ENCODE measurements around the gene TOMM40. TPM values are rescaled to one million over a fixed set of nuclear protein-coding genes. Genes with fewer than 3 reads are reported as not detected.

Gene TOMM40
- total and polyA plus RNA-seq, 2 of the 13 experiments (the other 11 are each of a cell fraction or from before 2014, with no cell fraction given) = 72.0 to 110 TPM

DNA sequence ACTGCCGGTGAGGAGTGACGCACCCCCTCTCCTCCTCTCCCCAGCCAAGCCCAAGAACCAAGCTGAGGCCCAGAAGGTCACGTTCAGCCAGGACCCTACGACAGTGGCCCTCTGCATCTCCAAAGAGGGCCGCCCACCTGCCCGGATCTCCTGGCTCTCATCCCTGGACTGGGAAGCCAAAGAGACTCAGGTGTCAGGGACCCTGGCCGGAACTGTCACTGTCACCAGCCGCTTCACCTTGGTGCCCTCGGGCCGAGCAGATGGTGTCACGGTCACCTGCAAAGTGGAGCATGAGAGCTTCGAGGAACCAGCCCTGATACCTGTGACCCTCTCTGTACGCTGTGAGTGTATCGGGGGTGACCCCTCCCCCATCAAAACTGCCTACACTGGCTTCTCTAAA is 19.2 kb upstream of the TOMM40 start (continued):
- TF ChIP-seq, protein P1, sequence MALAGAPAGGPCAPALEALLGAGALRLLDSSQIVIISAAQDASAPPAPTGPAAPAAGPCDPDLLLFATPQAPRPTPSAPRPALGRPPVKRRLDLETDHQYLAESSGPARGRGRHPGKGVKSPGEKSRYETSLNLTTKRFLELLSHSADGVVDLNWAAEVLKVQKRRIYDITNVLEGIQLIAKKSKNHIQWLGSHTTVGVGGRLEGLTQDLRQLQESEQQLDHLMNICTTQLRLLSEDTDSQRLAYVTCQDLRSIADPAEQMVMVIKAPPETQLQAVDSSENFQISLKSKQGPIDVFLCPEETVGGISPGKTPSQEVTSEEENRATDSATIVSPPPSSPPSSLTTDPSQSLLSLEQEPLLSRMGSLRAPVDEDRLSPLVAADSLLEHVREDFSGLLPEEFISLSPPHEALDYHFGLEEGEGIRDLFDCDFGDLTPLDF (CRISPR knock-in tag; IDR thresholded peaks at IDR 0.05) = no peak

DNA sequence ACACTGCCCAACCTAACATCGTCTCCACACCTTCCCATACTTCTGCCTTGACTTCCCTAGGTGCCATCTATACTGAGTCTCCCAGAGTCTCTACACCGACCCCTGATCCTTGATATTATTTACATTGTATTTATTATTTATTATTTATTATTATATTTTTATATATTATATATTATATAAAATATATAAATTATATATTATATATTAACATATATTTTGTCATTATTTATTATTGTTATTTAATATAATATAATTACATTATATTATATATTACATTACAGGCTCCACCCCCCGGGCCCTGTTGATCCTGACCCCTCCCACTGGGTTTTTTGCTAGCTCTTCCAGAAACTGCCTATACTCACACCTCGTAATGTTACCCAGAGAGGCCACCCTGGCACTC is 18.4 kb upstream of the TOMM40 start:
- Histone ChIP-seq H3K9ac (ENCODE audit: insufficient read depth, low read depth, low read length) (no peak overlapping the region), H3K4me2 (ENCODE audit: low read depth, low read length) (no peak overlapping the region), H3K4me3 (replicated peaks in 1 of 3; ENCODE audit: insufficient read depth in 1 of 3, low read depth in 2 of 3, low read length in 3 of 3) (no peak overlapping the region), H3K27me3 (ENCODE audit: control insufficient read depth in 1 of 2, insufficient read depth in 2 of 2, low read length in 2 of 2) (no peaks in the 10 kb centered on the region), H4K20me1 (ENCODE audit: insufficient read depth, low read length) (no peaks in the 10 kb centered on the region), H3K36me3 (replicated peaks in 1 of 2; ENCODE audit: control insufficient read depth in 1 of 2, insufficient read depth in 2 of 2, low read length in 2 of 2) (peaks cover 40 to 63% of the 10 kb centered on the region in 2 experiments), H3K27ac (ENCODE audit: extremely low read length, insufficient read depth, low read length) (no peak overlapping the region), H2AFZ (ENCODE audit: low read length) (no peak overlapping the region), H3K9me3 (ENCODE audit: low read length) (no peaks in the 10 kb centered on the region), H3K79me2 (ENCODE audit: insufficient read depth, low read length) (no peaks in the 10 kb centered on the region), H3K4me1 (ENCODE audit: insufficient read depth, low read length) (peaks cover 37% of the 10 kb centered on the region)
- ATAC-seq (no peak), DNase-seq (ENCODE audit: low spot score) (no peak), FAIRE-seq (no peak)
- intact Hi-C loops (cut with micrococcal nuclease; ENCODE audit: unreplicated experiment) (no loop called here), in situ Hi-C loops (cut with HindIII; ENCODE audit: extremely low pct_ligation_motif_present, low pct_unique_long_range_greater_than_20kb) (no loop called here)
- no TSS peak for BruUV-seq (replicated peaks)
- CTCF ChIA-PET (ENCODE audit: low intra/inter-chr PET ratio, low total read pairs) = no interaction called here
- POLR2A ChIA-PET = interaction anchor here (0.6 kb wide), 1 partner anchor 155 kb away, joined by 3 read pairs; no protein-coding TSS in a partner anchor
- 97% methylated on average over 4 of the region's 4 CpGs for WGBS (ENCODE audit: low lambda C conversion rate)
- TF ChIP-seq STAG1 (CRISPR knock-in tag; IDR thresholded peaks at IDR 0.05) = no peak
- no peak for TF ChIP-seq TCF7 (IDR thresholded peaks at IDR 0.05; ENCODE audit: low read depth)
- TF ChIP-seq, protein P2, sequence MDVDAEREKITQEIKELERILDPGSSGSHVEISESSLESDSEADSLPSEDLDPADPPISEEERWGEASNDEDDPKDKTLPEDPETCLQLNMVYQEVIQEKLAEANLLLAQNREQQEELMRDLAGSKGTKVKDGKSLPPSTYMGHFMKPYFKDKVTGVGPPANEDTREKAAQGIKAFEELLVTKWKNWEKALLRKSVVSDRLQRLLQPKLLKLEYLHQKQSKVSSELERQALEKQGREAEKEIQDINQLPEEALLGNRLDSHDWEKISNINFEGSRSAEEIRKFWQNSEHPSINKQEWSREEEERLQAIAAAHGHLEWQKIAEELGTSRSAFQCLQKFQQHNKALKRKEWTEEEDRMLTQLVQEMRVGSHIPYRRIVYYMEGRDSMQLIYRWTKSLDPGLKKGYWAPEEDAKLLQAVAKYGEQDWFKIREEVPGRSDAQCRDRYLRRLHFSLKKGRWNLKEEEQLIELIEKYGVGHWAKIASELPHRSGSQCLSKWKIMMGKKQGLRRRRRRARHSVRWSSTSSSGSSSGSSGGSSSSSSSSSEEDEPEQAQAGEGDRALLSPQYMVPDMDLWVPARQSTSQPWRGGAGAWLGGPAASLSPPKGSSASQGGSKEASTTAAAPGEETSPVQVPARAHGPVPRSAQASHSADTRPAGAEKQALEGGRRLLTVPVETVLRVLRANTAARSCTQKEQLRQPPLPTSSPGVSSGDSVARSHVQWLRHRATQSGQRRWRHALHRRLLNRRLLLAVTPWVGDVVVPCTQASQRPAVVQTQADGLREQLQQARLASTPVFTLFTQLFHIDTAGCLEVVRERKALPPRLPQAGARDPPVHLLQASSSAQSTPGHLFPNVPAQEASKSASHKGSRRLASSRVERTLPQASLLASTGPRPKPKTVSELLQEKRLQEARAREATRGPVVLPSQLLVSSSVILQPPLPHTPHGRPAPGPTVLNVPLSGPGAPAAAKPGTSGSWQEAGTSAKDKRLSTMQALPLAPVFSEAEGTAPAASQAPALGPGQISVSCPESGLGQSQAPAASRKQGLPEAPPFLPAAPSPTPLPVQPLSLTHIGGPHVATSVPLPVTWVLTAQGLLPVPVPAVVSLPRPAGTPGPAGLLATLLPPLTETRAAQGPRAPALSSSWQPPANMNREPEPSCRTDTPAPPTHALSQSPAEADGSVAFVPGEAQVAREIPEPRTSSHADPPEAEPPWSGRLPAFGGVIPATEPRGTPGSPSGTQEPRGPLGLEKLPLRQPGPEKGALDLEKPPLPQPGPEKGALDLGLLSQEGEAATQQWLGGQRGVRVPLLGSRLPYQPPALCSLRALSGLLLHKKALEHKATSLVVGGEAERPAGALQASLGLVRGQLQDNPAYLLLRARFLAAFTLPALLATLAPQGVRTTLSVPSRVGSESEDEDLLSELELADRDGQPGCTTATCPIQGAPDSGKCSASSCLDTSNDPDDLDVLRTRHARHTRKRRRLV (CRISPR knock-in tag; IDR thresholded peaks at IDR 0.05) = no peak
- TF ChIP-seq CREB1 (IDR thresholded peaks at IDR 0.05) = no peak
- TF ChIP-seq CREB1 (CRISPR knock-in tag; IDR thresholded peaks at IDR 0.05) = no peak
- no peak for TF ChIP-seq MBNL3 (CRISPR knock-in tag; conservative IDR thresholded peaks at IDR 0.05)
- TF ChIP-seq CCDC6 (CRISPR knock-in tag; IDR thresholded peaks at IDR 0.05) = no peak
- TF ChIP-seq CBX5 (CRISPR knock-in tag; IDR thresholded peaks at IDR 0.05; ENCODE audit: borderline replicate concordance) = no peak
- TF ChIP-seq ZKSCAN8 (CRISPR knock-in tag; IDR thresholded peaks at IDR 0.05; ENCODE audit: borderline replicate concordance) = no peak
- no peak for TF ChIP-seq ZNF10 (CRISPR knock-in tag; IDR thresholded peaks at IDR 0.05; ENCODE audit: borderline replicate concordance, low read depth)
- TF ChIP-seq, protein P3, sequence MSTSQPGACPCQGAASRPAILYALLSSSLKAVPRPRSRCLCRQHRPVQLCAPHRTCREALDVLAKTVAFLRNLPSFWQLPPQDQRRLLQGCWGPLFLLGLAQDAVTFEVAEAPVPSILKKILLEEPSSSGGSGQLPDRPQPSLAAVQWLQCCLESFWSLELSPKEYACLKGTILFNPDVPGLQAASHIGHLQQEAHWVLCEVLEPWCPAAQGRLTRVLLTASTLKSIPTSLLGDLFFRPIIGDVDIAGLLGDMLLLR (CRISPR knock-in tag; IDR thresholded peaks at IDR 0.05) = no peak
- no peak for TF ChIP-seq ZNF816 (CRISPR knock-in tag; IDR thresholded peaks at IDR 0.05; ENCODE audit: borderline replicate concordance)
- no peak for TF ChIP-seq ZNF207 (IDR thresholded peaks at IDR 0.05; ENCODE audit: borderline replicate concordance)
- TF ChIP-seq, protein P4, sequence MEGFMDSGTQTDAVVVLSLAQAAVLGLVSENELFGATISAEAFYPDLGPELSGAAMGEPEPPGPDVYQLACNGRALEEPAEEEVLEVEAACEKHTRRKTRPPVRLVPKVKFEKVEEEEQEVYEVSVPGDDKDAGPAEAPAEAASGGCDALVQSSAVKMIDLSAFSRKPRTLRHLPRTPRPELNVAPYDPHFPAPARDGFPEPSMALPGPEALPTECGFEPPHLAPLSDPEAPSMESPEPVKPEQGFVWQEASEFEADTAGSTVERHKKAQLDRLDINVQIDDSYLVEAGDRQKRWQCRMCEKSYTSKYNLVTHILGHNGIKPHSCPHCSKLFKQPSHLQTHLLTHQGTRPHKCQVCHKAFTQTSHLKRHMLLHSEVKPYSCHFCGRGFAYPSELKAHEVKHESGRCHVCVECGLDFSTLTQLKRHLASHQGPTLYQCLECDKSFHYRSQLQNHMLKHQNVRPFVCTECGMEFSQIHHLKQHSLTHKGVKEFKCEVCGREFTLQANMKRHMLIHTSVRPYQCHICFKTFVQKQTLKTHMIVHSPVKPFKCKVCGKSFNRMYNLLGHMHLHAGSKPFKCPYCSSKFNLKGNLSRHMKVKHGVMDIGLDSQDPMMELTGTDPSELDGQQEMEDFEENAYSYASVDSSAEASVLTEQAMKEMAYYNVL (CRISPR knock-in tag; IDR thresholded peaks at IDR 0.05; ENCODE audit: borderline replicate concordance) = no peak
- TF ChIP-seq TP53 (CRISPR knock-in tag; conservative IDR thresholded peaks at IDR 0.05) = no peak

Measured in HepG2 (cell line).